Esophagus (tissue), 2 donors: ENCODE data around the gene GALNT18. TPM values are rescaled to one million over a fixed set of nuclear protein-coding genes. Genes with fewer than 3 reads are reported as not detected.
A peak's percentile ranks its signal among the peaks of the same experiment; 100 is the strongest.

Source experiments
- H3K27ac ChIP-seq, 2 donors: one replicate each; pipeline ENCODE4 v1.5.1; 2013; ENCODE audit warnings: low read depth in 2 of 2, mild to moderate bottlenecking in 2 of 2, inconsistent platforms in 1 of 2, low read length in 1 of 2, moderate library complexity in 1 of 2
- H3K27me3 ChIP-seq, 2 donors: one replicate each; pipeline ENCODE4 v1.6.1; 2013; ENCODE audit warnings: low read length in 2 of 2, control low read depth in 1 of 2, mild to moderate bottlenecking in 1 of 2; ENCODE audit not compliant: insufficient read depth in 2 of 2, control insufficient read depth in 1 of 2
- H3K36me3 ChIP-seq, 2 donors: one replicate each; pipeline ENCODE4 v1.6.1; 2013; ENCODE audit warnings: low read length in 1 of 2; ENCODE audit not compliant: control insufficient read depth in 2 of 2, insufficient read depth in 2 of 2
- H3K4me1 ChIP-seq, 2 donors: one replicate each; pipeline ENCODE4 v1.6.1; 2013; ENCODE audit warnings: low read length in 1 of 2; ENCODE audit not compliant: control insufficient read depth in 2 of 2, insufficient read depth in 2 of 2
- H3K4me3 ChIP-seq, 2 donors: one replicate each; pipeline ENCODE4 v1.5.1; 2013; ENCODE audit warnings: low read length in 2 of 2, mild to moderate bottlenecking in 2 of 2, low read depth in 1 of 2, moderate library complexity in 1 of 2
- H3K9me3 ChIP-seq, 2 donors: one replicate each; pipeline ENCODE4 v1.6.1; 2013; ENCODE audit warnings: mild to moderate bottlenecking in 2 of 2, low read depth in 1 of 2, low read length in 1 of 2, moderate library complexity in 1 of 2; ENCODE audit not compliant: control insufficient read depth in 2 of 2, insufficient read depth in 1 of 2
- WGBS, 2 donors: extraction: QIAGEN DNeasy Blood & Tissue Kit; methylation state at CpG; one replicate each; pipeline ENCODE4 v1.1.7; 2013; 5-methylcytosine and 5-hydroxymethylcytosine counted together
- polyA plus RNA-seq, 2 donors: library from polyadenylated mRNA; stranded (reverse); fragments of 200-250 nt; gene quantifications; one replicate each; pipeline ENCODE4 v1.2.3, GENCODE V29; 2013
- donor health status: healthy with polysubstance abuse.
- donor health status: Bipolar disorder and iron deficiency.

GALNT18 gene
- polyA plus RNA-seq, 2 donors, result 2.2 to 5.8 TPM

DNA sequence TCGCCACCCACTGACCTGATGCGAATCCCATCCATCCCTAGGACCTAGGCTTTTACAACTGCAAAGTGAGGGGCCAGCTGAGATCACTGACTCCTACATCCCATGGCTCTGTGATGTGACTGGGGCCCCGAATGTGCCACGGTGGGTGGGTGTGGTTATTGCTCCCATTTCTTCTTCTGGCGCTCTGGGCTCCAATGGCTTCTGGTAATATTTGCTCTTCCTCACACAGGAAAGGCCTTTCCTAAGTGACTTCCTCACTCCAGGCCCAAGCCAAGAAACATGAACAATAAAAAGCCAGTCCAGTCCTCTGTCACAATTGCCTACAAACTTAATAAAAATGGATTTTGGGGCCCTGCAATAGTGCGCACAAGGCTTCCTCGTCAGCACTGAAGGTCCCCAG lies 78.1 kb downstream of the GALNT18 start:
- Histone ChIP-seq H3K4me1 (peaks cover 0 to 2% of the 10 kb centered on the region in 2 donors), H3K4me3 (no peak overlapping the region), H3K36me3 (no peaks in the 10 kb centered on the region), H3K27ac (no peak overlapping the region), H3K9me3 (no peaks in the 10 kb centered on the region), H3K27me3 (no peaks in the 10 kb centered on the region)
- 87 to 95% methylated on average over 7 of the region's 7 CpGs for WGBS, 2 donors

DNA sequence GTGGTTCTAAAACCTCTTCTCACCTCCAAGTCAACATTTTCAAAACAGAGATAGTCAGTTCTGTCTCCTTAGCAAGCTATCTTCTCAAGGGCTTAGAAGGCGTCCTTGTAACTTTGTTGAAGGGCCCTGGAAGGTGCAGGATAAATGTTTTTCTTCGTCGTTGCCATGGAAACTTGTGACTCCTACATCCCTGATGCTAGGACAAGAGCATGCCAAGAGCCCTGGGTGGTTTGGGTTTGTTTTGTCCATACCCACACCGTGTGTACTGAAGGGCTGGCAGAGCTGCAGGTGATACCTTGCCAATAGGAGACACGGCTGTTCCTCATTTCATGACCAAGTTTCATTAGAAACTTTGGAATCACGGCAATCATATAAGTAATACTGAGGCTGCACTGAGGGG lies 81.6 kb downstream of the GALNT18 start:
- Histone ChIP-seq H3K36me3 (no peaks in the 10 kb centered on the region), H3K4me1 (peaks cover 3 to 6% of the 10 kb centered on the region in 2 donors), H3K4me3 (no peak overlapping the region), H3K9me3 (no peaks in the 10 kb centered on the region), H3K27ac (no peak overlapping the region), H3K27me3 (no peaks in the 10 kb centered on the region)
- WGBS, 2 donors, result 84 to 89% methylated on average over 6 of the region's 6 CpGs

DNA sequence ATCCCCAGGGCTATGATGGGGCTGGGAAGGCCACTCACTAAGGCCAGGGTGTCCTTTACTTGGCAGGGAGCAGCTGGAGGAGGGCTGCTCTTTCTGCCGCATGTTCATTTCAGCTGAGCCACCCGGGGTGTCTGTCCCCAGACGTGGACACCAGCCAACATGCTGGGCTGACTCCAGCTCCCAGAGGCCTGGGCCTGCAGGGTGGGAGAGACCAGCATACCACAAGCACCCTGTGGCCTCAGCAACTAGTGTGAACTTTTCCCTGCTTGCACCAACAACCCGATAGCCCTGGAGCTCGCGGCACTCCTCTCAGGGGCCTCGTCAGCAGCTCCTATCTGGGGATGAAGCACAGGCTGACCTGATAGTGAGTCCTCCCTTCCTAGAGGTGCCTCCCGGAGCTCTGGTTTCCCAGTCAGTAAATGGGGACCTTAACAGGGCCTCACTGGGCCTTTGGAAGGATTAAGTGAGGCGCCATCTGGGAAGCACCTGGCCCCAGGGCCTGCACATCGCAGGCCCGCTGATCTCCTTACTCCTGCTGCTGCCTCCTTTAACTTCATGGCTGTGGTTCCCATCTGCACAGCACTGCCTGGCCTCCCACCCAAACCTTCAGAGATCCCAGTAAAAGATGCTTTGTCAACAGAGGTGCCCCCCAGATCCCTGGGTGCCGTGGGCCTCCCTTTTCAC lies 83.4 kb downstream of the GALNT18 start:
- peaks cover 3 to 6% of the 10 kb centered on the region in 2 donors for H3K4me1 ChIP-seq
- peak overlapping the region in 1 of 2 donors; percentile 29 for H3K27ac ChIP-seq
- no peaks in the 10 kb centered on the region for H3K36me3 ChIP-seq
- WGBS, 2 donors, result 69 to 72% methylated on average over 12 of the region's 12 CpGs
- no peaks in the 10 kb centered on the region for H3K27me3 ChIP-seq
- no peak overlapping the region for H3K4me3 ChIP-seq
- H3K9me3 ChIP-seq, result no peaks in the 10 kb centered on the region

DNA sequence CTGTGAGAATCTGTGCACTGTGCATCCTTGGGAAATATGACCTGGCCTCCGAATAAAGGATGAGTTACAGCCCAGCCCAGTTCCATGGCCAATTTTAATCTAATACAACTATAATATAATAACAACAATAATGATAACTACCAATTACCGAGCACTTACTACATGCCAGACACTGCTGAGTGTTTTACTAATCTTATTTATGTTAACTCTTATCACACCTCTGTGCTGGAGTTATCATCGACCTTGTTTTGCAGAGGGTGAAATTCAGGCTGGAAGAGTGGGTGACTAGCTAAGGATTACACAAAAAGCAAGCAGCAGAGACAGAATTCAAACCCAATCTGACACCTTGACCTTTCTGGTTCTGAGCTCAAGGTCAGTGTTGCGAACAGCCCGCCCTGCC lies 83.9 kb downstream of the GALNT18 start:
- H3K27ac ChIP-seq, result peak overlapping the region in 1 of 2 donors; percentile 29
- WGBS, 2 donors, result 52 to 70% methylated on average over 5 of the region's 5 CpGs
- H3K9me3 ChIP-seq, result no peaks in the 10 kb centered on the region
- H3K27me3 ChIP-seq, result no peaks in the 10 kb centered on the region
- H3K4me1 ChIP-seq, result peaks cover 3 to 6% of the 10 kb centered on the region in 2 donors
- no peak overlapping the region for H3K4me3 ChIP-seq
- H3K36me3 ChIP-seq, result no peaks in the 10 kb centered on the region

DNA sequence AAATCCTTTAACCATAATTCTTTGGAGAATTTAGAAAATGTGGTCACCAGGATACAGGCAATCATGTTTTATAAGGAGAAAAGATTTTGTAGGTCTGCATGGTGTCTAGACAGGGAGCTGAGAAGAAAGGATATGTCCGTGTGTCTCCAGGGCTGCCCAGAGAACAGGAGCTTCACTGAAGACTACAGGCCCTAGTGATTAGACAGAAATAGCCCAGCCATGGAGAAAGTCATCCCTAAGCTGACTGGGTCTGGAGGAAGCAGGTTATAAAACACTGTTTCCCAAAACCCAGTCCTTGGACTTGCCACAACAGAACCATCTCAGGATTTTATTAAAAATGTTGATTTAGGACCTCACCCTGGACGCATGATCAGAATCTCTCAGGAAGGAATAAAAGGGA lies 84.4 kb downstream of the GALNT18 start:
- Histone ChIP-seq H3K4me3 (no peak overlapping the region), H3K9me3 (no peaks in the 10 kb centered on the region), H3K27ac (no peak overlapping the region), H3K27me3 (no peaks in the 10 kb centered on the region), H3K36me3 (no peaks in the 10 kb centered on the region), H3K4me1 (peaks cover 3 to 6% of the 10 kb centered on the region in 2 donors)
- WGBS, 2 donors, result 31 to 32% methylated on average over 2 of the region's 2 CpGs

DNA sequence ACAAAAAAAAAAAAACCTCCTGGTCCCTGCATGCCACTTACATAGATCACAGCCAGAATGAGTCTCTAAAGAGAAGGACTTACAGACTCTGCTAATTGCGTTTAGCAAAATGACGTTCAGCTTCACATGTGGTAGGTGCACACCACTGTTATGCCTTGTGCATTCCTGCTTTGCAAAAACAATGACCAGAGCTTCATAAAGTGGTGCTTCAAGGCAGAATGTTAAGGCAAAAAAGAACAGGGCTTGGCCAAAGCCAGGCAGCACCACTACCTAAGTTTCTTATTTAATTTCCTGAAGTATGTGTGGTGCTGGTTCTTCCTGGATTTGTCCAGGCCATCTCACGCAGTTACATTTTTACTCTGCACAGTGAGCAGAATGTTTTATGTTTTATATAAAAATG lies 85.2 kb downstream of the GALNT18 start:
- Histone ChIP-seq H3K27ac (no peak overlapping the region), H3K27me3 (no peaks in the 10 kb centered on the region), H3K9me3 (no peaks in the 10 kb centered on the region), H3K4me1 (peaks cover 3 to 6% of the 10 kb centered on the region in 2 donors), H3K4me3 (no peak overlapping the region), H3K36me3 (no peaks in the 10 kb centered on the region)
- WGBS, 2 donors, result 86 to 87% methylated on average over 3 of the region's 3 CpGs

DNA sequence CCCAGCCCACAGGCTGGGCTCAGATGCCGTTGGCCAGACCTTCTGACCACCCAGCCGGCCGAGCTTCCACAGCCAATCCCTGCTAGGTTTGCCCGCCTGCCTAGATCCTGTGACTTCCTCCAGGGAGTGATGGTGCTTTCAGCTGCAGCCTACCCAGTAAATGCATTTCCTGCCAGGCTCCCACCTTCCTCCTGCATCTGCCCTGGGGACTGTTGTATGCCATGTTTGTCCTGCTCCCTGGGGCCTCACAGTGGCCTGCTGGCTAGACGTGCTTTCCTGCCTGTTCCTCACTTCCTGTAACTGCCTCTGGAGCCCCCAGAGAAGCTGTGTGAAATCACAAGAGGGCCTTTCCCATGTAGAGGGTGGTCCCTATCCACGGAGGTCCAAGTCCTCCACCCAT lies 86.2 kb downstream of the GALNT18 start:
- Histone ChIP-seq H3K9me3 (no peaks in the 10 kb centered on the region), H3K4me3 (no peak overlapping the region), H3K36me3 (no peaks in the 10 kb centered on the region), H3K27me3 (no peaks in the 10 kb centered on the region), H3K27ac (no peak overlapping the region), H3K4me1 (peaks cover 3 to 10% of the 10 kb centered on the region in 2 donors)
- WGBS, 2 donors, result 73 to 81% methylated on average over 6 of the region's 6 CpGs

DNA sequence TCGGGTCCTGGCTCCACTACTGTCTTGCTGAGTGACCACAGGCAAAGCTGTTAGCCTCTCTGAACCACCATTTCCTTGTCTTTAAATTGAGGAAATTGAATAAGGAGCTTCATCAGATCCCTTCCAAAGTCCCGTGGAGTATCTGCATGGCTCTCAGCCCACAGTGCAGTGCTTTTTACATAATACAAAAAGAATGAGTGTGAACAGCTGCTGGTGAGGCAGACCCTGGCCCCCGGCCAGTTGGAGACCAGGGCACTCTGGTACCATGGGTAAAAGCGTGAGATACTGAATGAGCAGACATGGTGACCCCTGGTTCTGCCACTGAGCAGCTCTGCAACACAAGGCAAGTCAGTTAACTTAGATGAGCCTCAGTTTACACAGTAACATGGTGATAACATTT lies 86.8 kb downstream of the GALNT18 start:
- Histone ChIP-seq H3K4me1 (peaks cover 3 to 8% of the 10 kb centered on the region in 2 donors), H3K4me3 (no peak overlapping the region), H3K9me3 (no peaks in the 10 kb centered on the region), H3K27me3 (no peaks in the 10 kb centered on the region), H3K36me3 (no peaks in the 10 kb centered on the region), H3K27ac (no peak overlapping the region)
- 39% methylated on average over 4 of the region's 4 CpGs for WGBS, 2 donors

DNA sequence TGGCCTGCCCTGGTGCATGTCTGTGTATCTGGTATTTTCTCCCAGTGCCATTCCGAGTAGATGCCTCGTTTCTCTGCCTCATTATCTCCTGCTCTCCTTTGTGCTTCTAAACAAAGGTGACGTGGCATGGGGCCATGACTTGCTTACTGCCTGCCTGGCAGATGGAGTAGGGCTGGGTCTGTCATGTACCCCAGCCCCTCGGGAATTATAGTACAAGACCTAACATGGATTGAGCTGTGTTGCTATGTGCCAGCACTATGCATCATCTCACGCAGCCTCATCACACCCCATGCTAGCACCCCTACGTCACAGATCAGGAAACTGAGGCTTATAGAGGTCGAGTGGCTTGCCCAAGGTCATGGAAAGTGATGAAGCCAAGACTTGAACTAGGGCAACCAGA lies 88.1 kb downstream of the GALNT18 start:
- H3K36me3 ChIP-seq, result no peaks in the 10 kb centered on the region
- 77 to 82% methylated on average over 7 of the region's 7 CpGs for WGBS, 2 donors
- H3K27me3 ChIP-seq, result no peaks in the 10 kb centered on the region
- no peaks in the 10 kb centered on the region for H3K9me3 ChIP-seq
- H3K27ac ChIP-seq, result no peak overlapping the region
- no peak overlapping the region for H3K4me3 ChIP-seq
- H3K4me1 ChIP-seq, result peaks cover 3 to 8% of the 10 kb centered on the region in 2 donors

DNA sequence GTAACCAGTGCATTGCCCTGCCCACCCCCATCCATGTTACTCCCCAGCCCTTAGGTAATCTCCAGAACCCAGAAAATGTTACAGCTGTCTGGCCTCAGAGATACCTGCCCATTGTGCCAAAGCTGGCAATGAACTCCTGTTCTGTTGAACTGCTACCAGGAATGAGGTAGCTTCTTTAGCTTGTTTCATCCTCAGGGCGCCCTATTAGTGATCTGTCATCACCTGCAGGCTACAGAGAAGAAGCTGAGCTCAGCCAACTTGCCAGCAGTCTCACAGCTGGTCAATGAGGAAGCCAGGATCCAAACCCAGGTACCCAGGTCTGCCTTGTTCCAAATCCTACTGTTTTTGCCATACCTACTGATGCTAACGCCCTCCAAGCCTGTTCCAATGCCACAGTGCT lies 88.7 kb downstream of the GALNT18 start:
- H3K27me3 ChIP-seq, result no peaks in the 10 kb centered on the region
- H3K4me3 ChIP-seq, result no peak overlapping the region
- peaks cover 0 to 7% of the 10 kb centered on the region in 2 donors for H3K4me1 ChIP-seq
- H3K27ac ChIP-seq, result no peak overlapping the region
- H3K36me3 ChIP-seq, result no peaks in the 10 kb centered on the region
- 89 to 91% methylated on average over 2 of the region's 2 CpGs for WGBS, 2 donors
- H3K9me3 ChIP-seq, result no peaks in the 10 kb centered on the region
